GM21423 (cell line): ENCODE results near the gene TBL1XR1.
"Not testable (repeated sequence)": the region's sequence is repeated elsewhere in the genome, so short reads cannot be mapped to it uniquely, and the experiment has no call there.

Source experiments
- ATAC-seq: cut with Tn5 transposase; IDR thresholded peaks from one replicate; pipeline ENCODE4 v1.9.1; 2021; ENCODE audit warnings: mild to moderate bottlenecking, moderate library complexity; ENCODE audit not compliant: unreplicated experiment

The TBL1XR1 gene

GRCh38 chr3:177208781-177209180, 11.5 kb upstream of the TBL1XR1 start:
- ATAC-seq, result no peak

GRCh38 chr3:177208223-177208622, 10.9 kb upstream of the TBL1XR1 start:
- no peak for ATAC-seq

- ATAC-seq, result no peak
Observed at GRCh38 chr3:177206936-177207335, 9.7 kb upstream of the TBL1XR1 start.

DNA sequence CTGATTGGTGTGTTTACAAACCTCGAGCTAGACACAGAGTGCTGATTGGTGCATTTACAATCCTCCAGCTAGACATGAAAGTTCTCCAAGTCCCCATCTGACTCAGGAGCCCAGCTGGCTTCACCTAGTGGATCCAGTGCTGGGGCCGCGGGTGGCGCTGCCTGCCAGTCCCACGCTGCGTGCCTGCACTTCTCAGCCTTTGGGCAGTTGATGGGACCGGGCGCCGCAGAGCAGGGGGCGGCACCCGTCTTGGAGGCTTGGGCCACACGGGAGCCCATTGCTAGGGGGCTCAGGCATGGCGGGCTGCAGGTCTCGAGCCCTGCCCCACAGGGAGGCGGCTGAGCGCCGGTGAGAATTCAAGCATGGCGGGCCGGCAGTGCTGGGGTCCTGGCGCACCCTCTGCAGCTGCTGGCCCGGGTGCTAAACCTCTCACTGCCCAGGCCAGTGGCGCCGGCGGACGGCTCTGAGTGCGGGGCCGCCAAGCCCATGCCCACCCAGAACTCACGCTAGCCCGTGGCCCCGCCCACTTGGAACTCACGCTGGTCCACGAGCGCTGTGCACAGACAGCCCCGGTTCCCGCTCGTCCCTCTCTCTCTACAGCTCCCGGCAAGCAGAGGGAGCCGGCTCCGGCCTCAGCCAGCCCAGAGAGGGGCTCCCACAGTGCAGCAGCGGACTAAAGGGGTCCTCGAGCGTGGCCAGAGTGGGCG, 6.6 kb upstream of the TBL1XR1 start:
- no peak for ATAC-seq

GRCh38 chr3:177203016-177203415, 5.7 kb upstream of the TBL1XR1 start:
- ATAC-seq, result not testable (repeated sequence)

DNA sequence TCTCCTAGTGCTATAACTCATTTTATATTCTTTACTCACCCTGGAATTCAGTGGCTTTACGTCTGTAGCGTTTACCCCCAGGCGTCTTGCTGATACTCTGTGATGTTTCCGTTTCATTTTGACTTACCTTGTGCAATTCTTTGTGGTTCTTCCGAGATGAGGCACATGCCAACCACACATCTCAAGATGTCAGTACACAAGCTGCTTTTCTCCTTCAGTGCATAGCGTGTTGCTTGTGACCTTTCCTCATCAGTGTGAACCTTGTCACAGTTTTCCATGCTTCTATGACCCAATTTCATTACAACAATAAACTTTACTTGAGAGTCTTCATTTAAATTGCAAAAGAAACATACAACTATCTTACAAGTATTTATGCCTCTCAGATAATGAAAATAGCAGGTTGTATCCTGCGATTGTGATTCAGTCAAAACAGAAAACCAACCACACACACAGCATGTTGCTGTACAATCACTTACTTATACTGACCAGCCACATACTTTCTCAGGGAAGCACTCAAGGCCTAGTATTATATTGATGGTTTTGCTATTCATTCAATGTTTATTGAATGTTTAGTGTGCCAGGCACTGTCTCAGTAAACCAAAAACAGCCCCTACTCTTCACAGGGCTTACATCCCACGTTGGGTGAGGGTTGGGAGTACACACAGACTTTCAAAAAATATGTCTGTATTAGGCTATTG, 4.6 kb upstream of the TBL1XR1 start:
- peak; percentile 76 for ATAC-seq

GRCh38 chr3:177199206-177199760, 2.0 kb upstream of the TBL1XR1 start:
- no peak for ATAC-seq

DNA sequence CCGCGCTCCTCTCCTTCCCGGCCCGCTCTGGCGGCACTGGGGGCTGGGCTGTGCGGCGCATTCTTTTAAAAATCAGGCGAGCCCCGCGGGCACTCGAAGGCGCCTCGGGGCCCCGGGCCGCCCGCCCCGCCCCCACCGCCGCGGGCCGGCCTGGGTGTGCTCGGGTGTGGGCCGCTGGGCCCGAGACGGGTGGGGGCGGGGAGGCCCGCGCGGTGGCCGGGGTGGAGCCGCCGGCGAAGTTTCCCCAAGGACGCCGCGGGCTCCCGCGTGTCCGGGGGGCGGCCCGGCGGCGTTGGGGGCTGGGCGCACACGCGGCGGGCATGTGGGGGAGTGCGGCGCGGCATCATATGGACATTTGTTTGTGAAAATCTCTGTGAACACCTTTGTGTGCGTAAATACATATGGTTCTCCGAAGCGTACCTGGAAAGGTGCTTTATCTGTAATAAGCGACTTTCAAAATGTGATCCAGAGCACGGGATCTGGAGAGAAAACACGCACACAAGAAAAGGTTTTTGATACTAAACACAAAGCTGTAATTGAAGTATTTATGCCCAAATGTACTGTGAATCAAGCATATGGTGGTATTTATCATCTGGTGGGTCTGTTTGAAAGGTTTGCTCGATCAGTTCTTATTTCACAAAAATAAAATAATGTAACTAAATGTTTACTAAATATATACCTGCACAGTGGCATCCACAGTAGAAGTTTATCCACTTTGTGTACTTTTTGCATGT, 612 bp upstream of the TBL1XR1 start:
- peak; percentile 30 for ATAC-seq

GRCh38 chr3:177196456-177197040, 734 bp downstream of the TBL1XR1 start:
- no peak for ATAC-seq

DNA sequence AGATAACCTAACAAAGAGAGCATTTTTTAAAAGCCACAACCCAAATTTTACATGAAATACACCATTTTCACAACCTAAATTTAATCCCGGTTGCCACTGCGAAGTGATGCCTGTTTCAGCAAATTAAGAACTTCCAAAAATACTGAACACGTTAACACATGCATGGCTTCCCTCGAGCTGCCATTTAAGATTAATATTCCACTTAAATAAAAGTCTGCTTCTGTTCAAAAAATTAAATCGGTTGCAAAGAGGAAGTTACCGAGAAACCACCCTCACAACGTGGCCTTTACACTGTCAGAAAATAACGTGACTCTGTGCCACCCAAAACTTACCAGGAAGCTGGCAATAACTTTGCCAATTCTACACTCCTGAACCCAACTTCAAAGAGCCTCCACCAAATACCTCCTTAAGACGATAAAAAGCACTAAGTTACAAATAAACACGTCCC, 1.2 kb downstream of the TBL1XR1 start:
- ATAC-seq, result no peak

- ATAC-seq, result no peak
Observed at GRCh38 chr3:177195242-177195991, 1.9 kb downstream of the TBL1XR1 start.

DNA sequence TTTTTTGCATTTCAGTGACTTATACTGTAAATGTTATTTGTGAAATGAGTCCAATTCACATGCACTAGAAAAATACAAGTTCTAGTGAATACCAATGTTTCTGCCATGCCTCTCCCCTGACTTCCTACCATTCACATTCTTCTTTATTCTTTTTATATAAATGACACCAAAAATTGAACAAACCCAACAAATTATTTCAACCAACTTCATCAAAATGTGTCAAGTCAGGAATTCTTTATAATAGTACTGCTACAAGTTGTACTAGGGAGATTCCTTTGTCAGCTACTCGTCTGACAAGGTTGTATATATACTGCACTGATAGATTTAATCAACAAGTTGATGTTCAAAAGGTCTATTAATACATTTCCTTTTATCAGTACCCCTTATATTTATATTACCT, 3.0 kb downstream of the TBL1XR1 start:
- ATAC-seq, result no peak

DNA sequence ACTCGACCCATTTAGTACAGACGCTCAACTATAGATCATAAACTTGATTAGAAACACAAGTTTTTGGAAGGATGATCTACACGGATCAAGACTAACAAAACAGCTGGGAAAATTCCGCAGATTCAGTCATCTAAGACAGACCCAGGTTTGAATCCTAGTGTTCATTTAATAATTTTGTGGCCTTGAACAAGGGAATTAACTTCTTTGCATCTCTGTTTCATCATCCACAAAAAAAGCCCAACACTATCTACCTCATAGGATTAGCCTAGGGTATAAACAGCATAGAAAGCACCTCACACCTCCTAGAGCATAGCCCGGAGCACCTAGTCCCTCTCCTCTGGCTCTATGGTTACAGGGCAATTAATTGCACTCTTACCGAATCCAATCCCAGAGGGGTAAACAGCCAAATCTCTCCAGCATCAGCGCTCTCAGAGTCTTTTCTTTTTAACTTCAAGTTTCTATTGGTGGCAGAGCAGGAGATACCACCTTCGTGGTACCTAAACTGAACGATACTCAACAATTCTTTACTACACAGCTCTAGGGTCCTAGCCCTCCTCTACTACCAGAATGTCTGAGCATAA, 3.5 kb downstream of the TBL1XR1 start:
- ATAC-seq, result no peak

DNA sequence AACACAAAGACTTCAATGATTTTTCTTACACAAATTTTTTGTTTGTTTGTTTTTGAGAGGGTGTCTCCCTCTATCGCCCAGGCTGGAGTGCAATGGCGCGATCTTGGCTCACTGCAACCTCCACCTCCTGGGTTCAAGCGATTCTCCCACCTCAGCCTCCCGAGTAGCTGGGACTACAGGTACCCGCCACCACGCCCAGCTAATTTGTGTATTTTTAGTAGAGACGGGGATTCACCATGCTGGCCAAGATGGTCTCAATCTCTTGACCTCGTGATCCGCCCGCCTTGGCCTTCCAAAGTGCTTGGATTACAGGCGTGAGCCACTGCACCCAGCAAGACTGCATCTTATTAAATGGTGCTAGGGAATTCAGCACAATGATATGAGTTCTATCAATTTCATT, 4.0 kb downstream of the TBL1XR1 start:
- ATAC-seq, result not testable (repeated sequence)

DNA sequence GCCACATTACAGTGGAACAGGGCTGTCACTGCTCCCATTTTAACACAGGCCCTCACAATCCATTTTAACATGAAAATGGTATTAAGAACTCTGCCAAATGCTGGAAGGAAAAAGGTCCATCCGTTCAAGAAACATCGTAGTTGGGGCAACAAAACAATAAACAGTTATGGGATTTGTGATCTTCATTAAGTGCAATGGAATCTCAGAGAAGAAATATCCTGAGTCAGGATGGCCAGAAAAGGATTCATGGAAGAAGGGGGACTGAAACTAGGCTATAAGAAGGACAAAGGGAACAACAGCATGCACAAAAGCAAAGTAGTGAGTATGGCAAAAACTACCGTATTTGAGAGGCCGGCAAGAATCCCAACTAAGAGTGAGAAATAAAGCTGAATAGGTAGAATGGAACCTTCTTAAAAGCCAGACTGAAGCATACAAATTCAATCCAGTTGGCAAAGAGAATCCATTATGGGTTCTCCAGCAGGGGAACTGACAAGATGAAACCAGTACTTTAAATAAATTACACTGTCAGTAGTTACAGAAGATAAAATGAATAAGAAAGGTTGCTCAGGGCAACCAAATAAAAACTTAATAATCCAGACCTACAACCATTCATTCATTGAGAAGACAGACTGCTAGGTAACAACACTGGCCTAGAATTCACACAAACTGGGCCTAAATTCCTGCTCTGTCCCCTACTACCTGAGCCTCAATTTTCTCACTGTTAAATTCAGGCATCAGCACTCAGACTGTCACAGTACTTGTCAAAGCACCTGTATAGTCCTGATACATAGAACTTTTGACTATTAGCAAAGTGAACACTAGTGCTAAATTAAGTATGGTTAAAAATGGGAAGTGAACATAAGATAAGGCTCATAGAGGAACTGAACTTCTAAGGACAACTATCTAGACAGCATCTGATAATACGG, 6.3 kb downstream of the TBL1XR1 start:
- ATAC-seq, result no peak

DNA sequence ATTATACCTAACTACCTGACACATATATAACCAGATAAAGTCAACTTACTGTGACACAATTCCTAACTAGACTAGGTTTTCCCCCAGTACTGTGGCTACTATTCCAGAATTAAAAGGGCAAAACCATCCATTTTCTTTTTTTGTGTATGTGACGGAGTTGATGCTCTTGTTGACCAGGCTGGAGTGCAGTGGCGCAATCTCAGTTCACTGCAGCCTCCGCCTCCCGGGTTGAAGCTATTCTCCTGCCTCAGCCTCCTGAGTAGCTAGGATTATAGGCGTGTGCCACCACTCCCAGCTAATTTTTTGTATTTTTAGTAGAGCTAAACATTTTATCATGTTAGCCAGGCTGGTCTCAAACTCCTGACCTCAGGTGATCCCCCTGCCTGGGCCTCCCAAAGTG, 7.1 kb downstream of the TBL1XR1 start:
- ATAC-seq, result not testable (repeated sequence)

DNA sequence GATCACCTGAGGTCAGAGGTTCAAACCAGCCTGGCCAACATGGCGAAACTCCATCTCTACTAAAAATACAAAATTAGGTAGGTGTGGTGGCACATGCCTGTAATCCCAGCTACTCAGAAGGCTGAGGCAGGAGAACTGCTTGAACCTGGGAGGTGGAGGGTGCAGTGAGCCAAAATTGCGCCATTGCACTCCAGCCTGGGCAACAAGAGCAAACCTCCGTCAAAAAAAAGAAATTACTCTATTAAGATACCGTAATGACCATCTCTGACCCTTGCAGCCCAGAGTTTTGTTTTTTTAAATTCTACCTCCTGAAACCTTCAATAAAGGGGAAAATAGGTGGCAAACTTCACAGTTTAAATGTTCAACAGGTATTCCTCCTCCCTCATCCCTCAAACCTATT, 9.0 kb downstream of the TBL1XR1 start:
- ATAC-seq, result not testable (repeated sequence)

GRCh38 chr3:177186306-177186705, 11.0 kb downstream of the TBL1XR1 start:
- no peak for ATAC-seq

GRCh38 chr3:177185035-177185574, 12.2 kb downstream of the TBL1XR1 start:
- ATAC-seq, result peak; percentile 25
